H9 (cell line): ENCODE results near the gene SNED1. TPM values are rescaled to one million over a fixed set of nuclear protein-coding genes. Genes with fewer than 3 reads are reported as not detected.

Experiments used
- DNase-seq: peaks from one replicate; pipeline ENCODE4 v3.0.0-alpha.2; 2017
- H2AFZ ChIP-seq: one replicate; pipeline ENCODE4 v1.6.1; 2013; ENCODE audit warnings: mild to moderate bottlenecking, low read length, control low read depth, moderate library complexity
- H2AK5ac ChIP-seq: 2 replicates; pipeline ENCODE4 v1.6.1; 2013; ENCODE audit warnings: low read length, control low read depth, mixed read lengths; ENCODE audit not compliant: insufficient read length
- H2BK120ac ChIP-seq: one replicate; pipeline ENCODE4 v1.6.1; 2013; ENCODE audit warnings: low read depth, mild to moderate bottlenecking, low read length, control low read depth, inconsistent platforms; ENCODE audit not compliant: poor library complexity, severe bottlenecking
- H2BK12ac ChIP-seq: 2 replicates; pipeline ENCODE4 v1.6.1; 2013; ENCODE audit warnings: low read length, control low read depth, mixed read lengths, low read depth; ENCODE audit not compliant: insufficient read length
- H2BK15ac ChIP-seq: 2 replicates; pipeline ENCODE4 v1.6.1; 2013; ENCODE audit warnings: low read depth, low read length, control low read depth
- H2BK20ac ChIP-seq: one replicate; pipeline ENCODE4 v1.6.1; 2013; ENCODE audit warnings: low read depth, mild to moderate bottlenecking, low read length, control low read depth, inconsistent platforms; ENCODE audit not compliant: poor library complexity, severe bottlenecking
- H2BK5ac ChIP-seq: 2 replicates; pipeline ENCODE4 v1.6.1; 2013; ENCODE audit warnings: low read length, control low read depth, mixed read lengths; ENCODE audit not compliant: insufficient read length
- H3K14ac ChIP-seq: 2 replicates; pipeline ENCODE4 v1.6.1; 2013; ENCODE audit warnings: low read length, control low read depth; ENCODE audit not compliant: insufficient read depth
- H3K18ac ChIP-seq: 2 replicates; pipeline ENCODE4 v1.6.1; 2013; ENCODE audit warnings: low read depth, mild to moderate bottlenecking, mixed read lengths, low read length, control low read depth; ENCODE audit not compliant: insufficient read length
- H3K23ac ChIP-seq: 2 replicates; pipeline ENCODE4 v1.6.1; 2013; ENCODE audit warnings: low read length, control low read depth, mixed read lengths, low read depth; ENCODE audit not compliant: insufficient read length
- H3K23me2 ChIP-seq: 2 replicates; pipeline ENCODE4 v1.6.1; 2013; ENCODE audit warnings: low read depth, mild to moderate bottlenecking, mixed read lengths, low read length, control low read depth; ENCODE audit not compliant: insufficient read length, poor library complexity, severe bottlenecking
- H3K27ac ChIP-seq: 2 replicates; pipeline ENCODE4 v1.5.1; 2013; ENCODE audit warnings: low read length, control low read depth, mixed read lengths, low read depth; ENCODE audit not compliant: insufficient read length
- H3K27me3 ChIP-seq: 2 replicates; pipeline ENCODE4 v1.6.1; 2013; ENCODE audit warnings: low read length, control low read depth, inconsistent platforms; ENCODE audit not compliant: insufficient read depth
- H3K4ac ChIP-seq: 2 replicates; pipeline ENCODE4 v1.6.1; 2013; ENCODE audit warnings: low read depth, mild to moderate bottlenecking, control low read depth, inconsistent platforms, low read length, moderate library complexity
- H3K4me1 ChIP-seq: 2 replicates; pipeline ENCODE4 v1.6.1; 2013; ENCODE audit warnings: low read length, control low read depth, inconsistent platforms; ENCODE audit not compliant: insufficient read depth
- H3K4me2 ChIP-seq: 2 replicates; pipeline ENCODE4 v1.6.1; 2013; ENCODE audit warnings: low read length, control low read depth, mixed read lengths; ENCODE audit not compliant: insufficient read length, insufficient read depth
- H3K56ac ChIP-seq: 2 replicates; pipeline ENCODE4 v1.6.1; 2013; ENCODE audit warnings: low read depth, mild to moderate bottlenecking, mixed read lengths, low read length, control low read depth; ENCODE audit not compliant: insufficient read length
- H3K79me1 ChIP-seq: 2 replicates; pipeline ENCODE4 v1.6.1; 2013; ENCODE audit warnings: low read depth, mild to moderate bottlenecking, moderate library complexity, low read length, control low read depth, inconsistent platforms; ENCODE audit not compliant: insufficient read depth, poor library complexity, severe bottlenecking
- H3K79me2 ChIP-seq: 2 replicates; pipeline ENCODE4 v1.6.1; 2013; ENCODE audit warnings: low read length, control low read depth, inconsistent platforms; ENCODE audit not compliant: insufficient read depth
- H3K9ac ChIP-seq: 2 replicates; pipeline ENCODE4 v1.6.1; 2013; ENCODE audit warnings: low read length, control low read depth, mixed read lengths; ENCODE audit not compliant: insufficient read length; ENCODE audit errors: extremely low read depth
- H3K9me3 ChIP-seq: one replicate; pipeline ENCODE4 v1.6.1; 2013; ENCODE audit warnings: low read depth, low read length, inconsistent platforms; ENCODE audit not compliant: control insufficient read depth
- H3T11ph ChIP-seq: one replicate; pipeline ENCODE4 v1.6.1; 2013; ENCODE audit warnings: mild to moderate bottlenecking, low read length, control low read depth, inconsistent platforms
- H4K20me1 ChIP-seq: one replicate; pipeline ENCODE4 v1.6.1; 2013; ENCODE audit not compliant: control insufficient read depth, insufficient read length, insufficient read depth
- H4K5ac ChIP-seq: 2 replicates; pipeline ENCODE4 v1.6.1; 2013; ENCODE audit warnings: low read depth, mild to moderate bottlenecking, mixed read lengths, low read length, control low read depth; ENCODE audit not compliant: insufficient read length
- H4K8ac ChIP-seq: replicated peaks from 2 replicates; pipeline ENCODE4 v1.6.1; 2013; ENCODE audit warnings: low read length, control low read depth, mixed read lengths, low read depth; ENCODE audit not compliant: insufficient read length
- H4K91ac ChIP-seq: 2 replicates; pipeline ENCODE4 v1.6.1; 2013; ENCODE audit warnings: low read depth, mild to moderate bottlenecking, moderate library complexity, mixed read lengths, low read length, control low read depth; ENCODE audit not compliant: insufficient read length
- H3K27ac Mint-ChIP-seq, 3 experiments: 2 replicates in 2 of 3; 3 replicates in 1 of 3; pipeline ENCODE4 v1.8.0; 2020 to 2021; ENCODE audit warnings: mixed read lengths in 3 of 3, mild to moderate bottlenecking in 1 of 3, moderate library complexity in 1 of 3
- H3K27me3 Mint-ChIP-seq: 2 replicates; pipeline ENCODE4 v1.8.0; 2021; ENCODE audit warnings: low read depth, mild to moderate bottlenecking, moderate library complexity, mixed read lengths
- H3K36me3 Mint-ChIP-seq, 3 experiments: 2 replicates in 2 of 3; 3 replicates in 1 of 3; pipeline ENCODE4 v1.8.0; 2020 to 2021; ENCODE audit warnings: low read depth in 3 of 3, mixed read lengths in 3 of 3; ENCODE audit not compliant: insufficient read depth in 1 of 3
- H3K4me1 Mint-ChIP-seq, 2 experiments: 2 replicates each; pipeline ENCODE4 v1.8.0; 2020; ENCODE audit warnings: mixed read lengths in 2 of 2
- H3K4me3 Mint-ChIP-seq, 2 experiments: 2 replicates in 1 of 2; 3 replicates in 1 of 2; pipeline ENCODE4 v1.8.0; 2020 to 2021; ENCODE audit warnings: mild to moderate bottlenecking in 2 of 2, mixed read lengths in 2 of 2, moderate library complexity in 1 of 2
- H3K9me3 Mint-ChIP-seq, 2 experiments: 2 replicates in 1 of 2; 3 replicates in 1 of 2; pipeline ENCODE4 v1.8.0; 2020; ENCODE audit warnings: mild to moderate bottlenecking in 2 of 2, mixed read lengths in 2 of 2, moderate library complexity in 1 of 2
- CTCF ChIP-seq: fragments of 200-600 bp; sonication (generic); conservative IDR thresholded peaks from 3 replicates; pipeline ENCODE4 v1.8.0; 2021; ENCODE audit warnings: antibody characterized with exemption, mild to moderate bottlenecking
- WGBS: extraction: QIAGEN DNeasy Blood & Tissue Kit; methylation state at CpG from one replicate; pipeline ENCODE4 v1.1.7; 2013; ENCODE audit warnings: missing lambda C conversion rate, low lambda C conversion rate, mixed read lengths; ENCODE audit not compliant: insufficient read length; ENCODE audit errors: extremely low coverage; 5-methylcytosine and 5-hydroxymethylcytosine counted together
- total RNA-seq: library from RNA; stranded (reverse); gene quantifications from 2 replicates; pipeline ENCODE4 v1.2.1, GENCODE V29; 2021

The SNED1 gene
- total RNA-seq, 1 experiment from 2014 or later, result 2.5 TPM

GRCh38 chr2:241088791-241089732 lies 90.6 kb downstream of the SNED1 start:
- no peak overlapping the region for H3K18ac ChIP-seq
- H3K4me1 Mint-ChIP-seq, result peaks cover 4 to 6% of the 10 kb centered on the region in 2 experiments
- no peak overlapping the region for H3T11ph ChIP-seq

More at GRCh38 chr2:241088791-241089732, 90.6 kb downstream of the SNED1 start:
- peak overlapping the region in 1 of 3 experiments; percentile 18; a peak in 1 of 7 replicates for H3K27ac Mint-ChIP-seq
- no peaks in the 10 kb centered on the region for H3K9me3 ChIP-seq
- no peak overlapping the region for H3K23ac ChIP-seq
- no peak overlapping the region for H3K14ac ChIP-seq
- WGBS, result no CpG with 5 or more reads among the region's 20 CpGs
- H4K20me1 ChIP-seq, result no peaks in the 10 kb centered on the region
- no peak overlapping the region for H3K4me2 ChIP-seq
- no peak overlapping the region for H3K4ac ChIP-seq
- peaks cover 3% of the 10 kb centered on the region; the same call in 1 of the 2 replicates for H3K4me1 ChIP-seq
- TF ChIP-seq CTCF, result no peak
- no peak overlapping the region for H3K56ac ChIP-seq
- no peaks in the 10 kb centered on the region for H3K79me1 ChIP-seq
- H3K27ac ChIP-seq, result no peak overlapping the region
- no peak overlapping the region for H2AK5ac ChIP-seq
- no peak overlapping the region for H2BK20ac ChIP-seq
- no peak for DNase-seq
- no peaks in the 10 kb centered on the region for H3K23me2 ChIP-seq
- H3K36me3 Mint-ChIP-seq, result peaks cover 20 to 71% (median 64%) of the 10 kb centered on the region in 3 experiments; a peak in 6 of 7 replicates
- no peak overlapping the region for H2BK120ac ChIP-seq
- no peak overlapping the region for H2AFZ ChIP-seq
- no peaks in the 10 kb centered on the region for H3K79me2 ChIP-seq
- H4K5ac ChIP-seq, result no peak overlapping the region
- H4K91ac ChIP-seq, result no peak overlapping the region
- no peak overlapping the region for H3K4me3 Mint-ChIP-seq
- H2BK5ac ChIP-seq, result no peak overlapping the region
- H2BK12ac ChIP-seq, result no peak overlapping the region
- no peaks in the 10 kb centered on the region for H3K27me3 Mint-ChIP-seq
- H3K9ac ChIP-seq, result no peak overlapping the region
- H3K9me3 Mint-ChIP-seq, result no peaks in the 10 kb centered on the region
- H3K27me3 ChIP-seq, result no peaks in the 10 kb centered on the region
- H2BK15ac ChIP-seq, result no peak overlapping the region
- H4K8ac ChIP-seq, result no peak overlapping the region
